Tibial nerve (tissue), 3 donors: Measurements from ENCODE around the gene ELFN1.

Source experiments
- CTCF ChIP-seq, 5 experiments: fragments of 200-600 bp in 3 of 5; fragments of 450-650 bp in 2 of 5; sonication (generic) in 3 of 5; IDR thresholded peaks; one replicate each; pipeline ENCODE4 v1.5.1; 2016 to 2019; ENCODE audit warnings: antibody characterized with exemption in 5 of 5, mild to moderate bottlenecking in 3 of 5, moderate library complexity in 2 of 5
- POLR2A ChIP-seq, 2 donors: fragments of 450-650 bp; IDR thresholded peaks; one replicate each; pipeline ENCODE4 v1.6.1; 2017; ENCODE audit warnings: antibody characterized with exemption in 2 of 2, mild to moderate bottlenecking in 2 of 2, moderate library complexity in 2 of 2

- TF ChIP-seq POLR2A (IDR thresholded peaks at IDR 0.05): no peak
- TF ChIP-seq CTCF (IDR thresholded peaks at IDR 0.05): no peak
These were observed 34.7 kb upstream of the ELFN1 start for GRCh38 chr7:1635401-1635800.
